ENCODE measurements around the gene RHBDF2. TPM values are rescaled to one million over a fixed set of nuclear protein-coding genes. Genes with fewer than 3 reads are reported as not detected.
A peak's percentile ranks its signal among the peaks of the same experiment; 100 is the strongest.

Gene RHBDF2
- total and polyA plus RNA-seq, 2 donors (not counting 1 experiment from before 2014, with no cell fraction given): 288 to 482 TPM

DNA sequence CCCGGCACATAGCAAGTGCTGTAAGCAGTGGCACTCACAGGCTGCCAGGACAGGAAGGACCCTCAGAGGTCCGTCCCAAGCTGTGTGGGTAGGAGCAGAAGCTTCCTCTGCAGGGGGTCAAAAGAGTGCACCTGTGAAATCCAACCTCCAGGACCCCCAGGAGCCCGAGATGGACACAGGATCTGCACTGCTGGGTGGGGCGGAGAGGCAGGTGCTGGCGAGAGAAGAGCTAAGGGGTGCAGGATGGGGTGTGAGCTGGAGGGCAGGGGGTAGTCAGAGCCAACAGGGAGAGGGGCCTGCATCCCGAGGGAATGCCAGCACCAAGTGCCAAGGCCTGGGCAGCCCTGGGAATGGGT, 34.5 kb downstream of the RHBDF2 start:
- Mint-ChIP-seq H3K9me3 (ENCODE audit: insufficient read depth) (no peaks in the 10 kb centered on the region), H3K27ac (peak overlapping the region; percentile 67), H3K4me3 (no peak overlapping the region), H3K27me3 (no peaks in the 10 kb centered on the region), H3K4me1 (peaks cover 34% of the 10 kb centered on the region)
- no peak for DNase-seq
- Histone ChIP-seq H3K9ac (ENCODE audit: low read length) (no peak overlapping the region), H3K27ac (ENCODE audit: low read length in 2 of 2) (no peak overlapping the region), H3K27me3 (replicated peaks in 1 of 4; ENCODE audit: control extremely low read depth in 1 of 4, control insufficient read depth in 3 of 4, insufficient read depth in 4 of 4, low read length in 3 of 4) (no peaks in the 10 kb centered on the region), H4K20me1 (ENCODE audit: control insufficient read depth, insufficient read depth, low read length, poor library complexity, severe bottlenecking) (peaks cover 13% of the 10 kb centered on the region), H3K4me1 (ENCODE audit: control insufficient read depth in 2 of 2, insufficient read depth in 2 of 2, low read length in 2 of 2) (peaks cover 12 to 36% of the 10 kb centered on the region in 2 donors), H3K36me3 (replicated peaks in 1 of 2; ENCODE audit: control extremely low read depth in 1 of 2, control insufficient read depth in 1 of 2, extremely low read depth in 1 of 2, insufficient read depth in 2 of 2, low read length in 1 of 2) (peaks cover 0 to 31% of the 10 kb centered on the region in 2 experiments), H3K4me2 (replicated peaks; ENCODE audit: low read depth, low read length, poor library complexity, severe bottlenecking) (peak overlapping the region; percentile 60), H2AFZ (ENCODE audit: insufficient read depth, low read depth, low read length, poor library complexity, severe bottlenecking) (no peak overlapping the region), H3K4me3 (ENCODE audit: control extremely low read depth in 1 of 5, extremely low read depth in 1 of 5, insufficient read depth in 1 of 5, low read depth in 2 of 5, low read length in 4 of 5) (no peak overlapping the region), H3K79me2 (ENCODE audit: control insufficient read depth, insufficient read depth, low read length) (peaks cover 8% of the 10 kb centered on the region), H3K9me3 (ENCODE audit: control extremely low read depth in 1 of 3, control insufficient read depth in 2 of 3, insufficient read depth in 1 of 3, low read length in 2 of 3) (no peaks in the 10 kb centered on the region)
- no peak for ATAC-seq (ENCODE audit: low read depth)
- POLR2A ChIA-PET: interaction anchor here (0.9 to 2.6 kb wide), 11 partner anchors 10 to 39 kb away, joined by 3 to 22 read pairs (median 6); partner anchors contain the start of gene RHBDF2
- intact Hi-C loops (cut with micrococcal nuclease): loop anchor here (1.0 to 5.0 kb wide), 4 partner anchors 16 to 81 kb away; no protein-coding TSS in a partner anchor
- 87% methylated on average over 6 of the region's 6 CpGs for WGBS (ENCODE audit: insufficient coverage)
- CTCF ChIA-PET: interaction anchor here (0.7 to 16.1 kb wide), 23 partner anchors 8 to 163 kb away, joined by 3 to 442 read pairs (median 5); partner anchors contain the start of genes RHBDF2 and UBE2O
- TF ChIP-seq, protein P1, sequence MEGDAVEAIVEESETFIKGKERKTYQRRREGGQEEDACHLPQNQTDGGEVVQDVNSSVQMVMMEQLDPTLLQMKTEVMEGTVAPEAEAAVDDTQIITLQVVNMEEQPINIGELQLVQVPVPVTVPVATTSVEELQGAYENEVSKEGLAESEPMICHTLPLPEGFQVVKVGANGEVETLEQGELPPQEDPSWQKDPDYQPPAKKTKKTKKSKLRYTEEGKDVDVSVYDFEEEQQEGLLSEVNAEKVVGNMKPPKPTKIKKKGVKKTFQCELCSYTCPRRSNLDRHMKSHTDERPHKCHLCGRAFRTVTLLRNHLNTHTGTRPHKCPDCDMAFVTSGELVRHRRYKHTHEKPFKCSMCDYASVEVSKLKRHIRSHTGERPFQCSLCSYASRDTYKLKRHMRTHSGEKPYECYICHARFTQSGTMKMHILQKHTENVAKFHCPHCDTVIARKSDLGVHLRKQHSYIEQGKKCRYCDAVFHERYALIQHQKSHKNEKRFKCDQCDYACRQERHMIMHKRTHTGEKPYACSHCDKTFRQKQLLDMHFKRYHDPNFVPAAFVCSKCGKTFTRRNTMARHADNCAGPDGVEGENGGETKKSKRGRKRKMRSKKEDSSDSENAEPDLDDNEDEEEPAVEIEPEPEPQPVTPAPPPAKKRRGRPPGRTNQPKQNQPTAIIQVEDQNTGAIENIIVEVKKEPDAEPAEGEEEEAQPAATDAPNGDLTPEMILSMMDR (IDR thresholded peaks at IDR 0.05): no peak
- TF ChIP-seq EZH2 (IDR thresholded peaks at IDR 0.05; ENCODE audit: borderline replicate concordance, insufficient read depth, low read depth, low read length, poor library complexity, severe bottlenecking): no peak

DNA sequence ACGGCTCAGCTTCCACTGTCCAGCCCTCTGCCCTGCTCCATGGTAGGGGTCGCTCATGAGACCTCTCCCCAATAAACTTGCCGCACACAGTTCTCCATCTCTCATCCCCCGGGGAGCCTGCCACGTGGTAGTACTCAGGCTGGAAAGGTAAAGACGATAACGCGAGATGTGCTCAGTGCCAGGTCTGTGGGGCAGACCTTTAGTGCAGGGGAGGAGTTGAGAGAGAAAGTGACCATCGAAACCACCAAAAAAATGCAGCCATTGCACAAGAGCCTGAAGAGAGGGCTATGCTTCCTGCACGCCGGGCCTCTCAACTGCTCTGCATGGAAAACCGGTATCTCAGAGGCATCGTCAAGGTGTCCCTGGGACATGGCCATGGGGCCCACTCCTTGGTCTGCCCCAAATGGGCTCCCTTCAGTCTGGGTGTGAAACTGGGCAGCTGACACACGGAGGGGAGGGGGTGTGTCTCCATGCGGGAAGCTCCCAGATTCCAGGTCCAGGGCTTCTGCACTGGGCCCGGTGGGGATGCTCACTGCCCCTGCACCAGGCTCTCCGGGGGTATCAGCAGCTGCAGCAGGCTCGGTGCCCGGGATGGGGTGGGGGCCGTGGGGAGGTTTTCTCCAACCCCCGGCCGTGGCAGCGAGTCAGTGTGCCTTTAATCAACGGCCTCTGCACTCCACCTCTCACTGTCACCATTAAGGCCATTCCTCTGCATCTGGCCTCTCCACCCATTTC, 38.5 kb downstream of the RHBDF2 start:
- ATAC-seq (ENCODE audit: low read depth): no peak
- TF ChIP-seq, protein P1 (IDR thresholded peaks at IDR 0.05): no peak
- TF ChIP-seq EZH2 (IDR thresholded peaks at IDR 0.05; ENCODE audit: borderline replicate concordance, insufficient read depth, low read depth, low read length, poor library complexity, severe bottlenecking): no peak
- Mint-ChIP-seq H3K4me3 (no peak overlapping the region), H3K27ac (no peak overlapping the region), H3K27me3 (no peaks in the 10 kb centered on the region), H3K9me3 (ENCODE audit: insufficient read depth) (no peaks in the 10 kb centered on the region), H3K4me1 (peaks cover 16% of the 10 kb centered on the region)
- peaks cover 12 to 21% of the 10 kb centered on the region in 2 donors for H3K4me1 ChIP-seq (ENCODE audit: control insufficient read depth in 2 of 2, insufficient read depth in 2 of 2, low read length in 2 of 2)
- H3K4me3 ChIP-seq (ENCODE audit: control extremely low read depth in 1 of 5, extremely low read depth in 1 of 5, insufficient read depth in 1 of 5, low read depth in 2 of 5, low read length in 4 of 5): no peak overlapping the region
- POLR2A ChIA-PET: interaction anchor here (0.6 to 1.1 kb wide), 4 partner anchors 9 to 52 kb away, joined by 3 to 6 read pairs (median 4); no protein-coding TSS in a partner anchor
- no peaks in the 10 kb centered on the region for H3K36me3 ChIP-seq (replicated peaks in 1 of 2; ENCODE audit: control extremely low read depth in 1 of 2, control insufficient read depth in 1 of 2, extremely low read depth in 1 of 2, insufficient read depth in 2 of 2, low read length in 1 of 2)
- no peak overlapping the region for H3K27ac ChIP-seq (ENCODE audit: low read length in 2 of 2)
- H3K9me3 ChIP-seq (ENCODE audit: control extremely low read depth in 1 of 3, control insufficient read depth in 2 of 3, insufficient read depth in 1 of 3, low read length in 2 of 3): no peaks in the 10 kb centered on the region
- 98% methylated on average over 11 of the region's 24 CpGs for WGBS (ENCODE audit: insufficient coverage)
- peaks cover 0 to 3% (median 0%) of the 10 kb centered on the region in 4 experiments for H3K27me3 ChIP-seq (replicated peaks in 1 of 4; ENCODE audit: control extremely low read depth in 1 of 4, control insufficient read depth in 3 of 4, insufficient read depth in 4 of 4, low read length in 3 of 4)
- H3K4me2 ChIP-seq (replicated peaks; ENCODE audit: low read depth, low read length, poor library complexity, severe bottlenecking): no peak overlapping the region
- CTCF ChIA-PET: interaction anchor here (1.0 to 16.1 kb wide), 7 partner anchors 9 to 159 kb away, joined by 3 to 442 read pairs (median 3); partner anchors contain the start of gene RHBDF2
- no peak overlapping the region for H2AFZ ChIP-seq (ENCODE audit: insufficient read depth, low read depth, low read length, poor library complexity, severe bottlenecking)
- intact Hi-C loops (cut with micrococcal nuclease): no loop called here
- no peak for DNase-seq
- no peaks in the 10 kb centered on the region for H4K20me1 ChIP-seq (ENCODE audit: control insufficient read depth, insufficient read depth, low read length, poor library complexity, severe bottlenecking)
- no peak overlapping the region for H3K9ac ChIP-seq (ENCODE audit: low read length)
- peaks cover 12% of the 10 kb centered on the region for H3K79me2 ChIP-seq (ENCODE audit: control insufficient read depth, insufficient read depth, low read length)

Data from B cell (primary cell).